ENCODE measurements around the gene SYT3.
"Not testable (repeated sequence)": the region's sequence is repeated elsewhere in the genome, so short reads cannot be mapped to it uniquely, and the experiment has no call there.

Gene SYT3

GRCh38 chr19:50602496-50602895 is 37.2 kb downstream of the SYT3 start:
- POLR2A ChIA-PET, result no interaction called here
- peaks cover 2 to 56% (median 6%) of the 10 kb centered on the region in 5 experiments for H3K27me3 ChIP-seq (replicated peaks in 2 of 5; ENCODE audit: control insufficient read depth in 4 of 5, insufficient read depth in 5 of 5, low read length in 4 of 5)
- CTCF ChIA-PET, result no interaction called here
- no peak overlapping the region for H3K27ac ChIP-seq (ENCODE audit: insufficient read depth in 1 of 2, low read depth in 1 of 2, low read length in 2 of 2, poor library complexity in 1 of 2, severe bottlenecking in 2 of 2)
- DNase-seq, result no peak
- H3K4me1 ChIP-seq (ENCODE audit: control extremely low read depth in 1 of 4, control insufficient read depth in 4 of 4, insufficient read depth in 4 of 4, low read length in 3 of 4), result peaks cover 0 to 5% (median under 1%) of the 10 kb centered on the region in 4 experiments
- H3K9me3 ChIP-seq (ENCODE audit: control extremely low read depth in 1 of 5, control insufficient read depth in 4 of 5, insufficient read depth in 2 of 5, low read depth in 1 of 5, low read length in 4 of 5), result peaks cover 0 to 10% (median 0%) of the 10 kb centered on the region in 5 experiments
- H3K36me3 ChIP-seq (ENCODE audit: control insufficient read depth in 4 of 4, insufficient read depth in 4 of 4, low read length in 3 of 4), result no peaks in the 10 kb centered on the region
- 93% methylated on average over 5 of the region's 6 CpGs for WGBS (ENCODE audit: insufficient coverage)
- no peak overlapping the region for H3K4me3 ChIP-seq (ENCODE audit: control insufficient read depth in 1 of 7, extremely low read depth in 1 of 7, insufficient read depth in 4 of 7, low read depth in 2 of 7, low read length in 6 of 7)

DNA sequence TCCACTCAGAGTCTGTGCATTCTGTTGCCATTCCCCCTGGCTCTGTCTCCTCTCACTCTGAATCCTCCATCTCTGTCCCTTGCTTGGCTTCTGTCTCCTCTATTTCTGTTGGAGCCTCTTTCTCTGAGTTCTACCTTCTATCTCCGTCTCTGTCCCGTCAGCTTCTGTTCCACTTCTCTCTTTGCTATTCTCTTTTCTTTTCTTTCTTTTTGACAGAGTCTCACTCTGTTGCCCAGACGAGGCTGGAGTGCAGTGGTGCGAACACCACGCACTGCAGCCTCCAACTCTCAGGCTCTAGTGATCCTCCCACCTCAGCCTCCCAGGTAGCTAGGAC is 37.6 kb downstream of the SYT3 start:
- Histone ChIP-seq H3K27me3 (replicated peaks in 2 of 5; ENCODE audit: control insufficient read depth in 4 of 5, insufficient read depth in 5 of 5, low read length in 4 of 5) (peaks cover 0 to 51% (median 6%) of the 10 kb centered on the region in 5 experiments), H3K9me3 (ENCODE audit: control extremely low read depth in 1 of 5, control insufficient read depth in 4 of 5, insufficient read depth in 2 of 5, low read depth in 1 of 5, low read length in 4 of 5) (peaks cover 0 to 5% (median 0%) of the 10 kb centered on the region in 5 experiments), H3K4me1 (ENCODE audit: control extremely low read depth in 1 of 4, control insufficient read depth in 4 of 4, insufficient read depth in 4 of 4, low read length in 3 of 4) (peaks cover 0 to 2% (median 0%) of the 10 kb centered on the region in 4 experiments), H3K4me3 (ENCODE audit: control insufficient read depth in 1 of 7, extremely low read depth in 1 of 7, insufficient read depth in 4 of 7, low read depth in 2 of 7, low read length in 6 of 7) (no peak overlapping the region), H3K36me3 (ENCODE audit: control insufficient read depth in 4 of 4, insufficient read depth in 4 of 4, low read length in 3 of 4) (no peaks in the 10 kb centered on the region), H3K27ac (ENCODE audit: insufficient read depth in 1 of 2, low read depth in 1 of 2, low read length in 2 of 2, poor library complexity in 1 of 2, severe bottlenecking in 2 of 2) (no peak overlapping the region)
- WGBS (ENCODE audit: insufficient coverage), result 96% methylated on average over 5 of the region's 5 CpGs
- no peak for DNase-seq
- CTCF ChIA-PET, result no interaction called here
- POLR2A ChIA-PET, result no interaction called here

- peak; percentile 13 to 41 (median 34) for DNase-seq
- Histone ChIP-seq H3K27ac (ENCODE audit: insufficient read depth in 1 of 2, low read depth in 1 of 2, low read length in 2 of 2, poor library complexity in 1 of 2, severe bottlenecking in 2 of 2) (no peak overlapping the region), H3K36me3 (ENCODE audit: control insufficient read depth in 4 of 4, insufficient read depth in 4 of 4, low read length in 3 of 4) (no peaks in the 10 kb centered on the region), H3K4me3 (ENCODE audit: control insufficient read depth in 1 of 7, extremely low read depth in 1 of 7, insufficient read depth in 4 of 7, low read depth in 2 of 7, low read length in 6 of 7) (no peak overlapping the region), H3K27me3 (replicated peaks in 2 of 5; ENCODE audit: control insufficient read depth in 4 of 5, insufficient read depth in 5 of 5, low read length in 4 of 5) (peaks cover 0 to 46% (median 6%) of the 10 kb centered on the region in 5 experiments), H3K9me3 (ENCODE audit: control extremely low read depth in 1 of 5, control insufficient read depth in 4 of 5, insufficient read depth in 2 of 5, low read depth in 1 of 5, low read length in 4 of 5) (peaks cover 0 to 3% (median 0%) of the 10 kb centered on the region in 5 experiments), H3K4me1 (ENCODE audit: control extremely low read depth in 1 of 4, control insufficient read depth in 4 of 4, insufficient read depth in 4 of 4, low read length in 3 of 4) (peaks cover 0 to 2% (median 0%) of the 10 kb centered on the region in 4 experiments)
- ChIA-PET POLR2A (no interaction called here), CTCF (no interaction called here)
- 74% methylated on average over 11 of the region's 11 CpGs for WGBS (ENCODE audit: insufficient coverage)
These were observed 38.1 kb downstream of the SYT3 start for GRCh38 chr19:50601407-50602088.

- no CpG with 5 or more reads among the region's 9 CpGs for WGBS (ENCODE audit: insufficient coverage)
- peaks cover 0 to 42% (median 6%) of the 10 kb centered on the region in 5 experiments for H3K27me3 ChIP-seq (replicated peaks in 2 of 5; ENCODE audit: control insufficient read depth in 4 of 5, insufficient read depth in 5 of 5, low read length in 4 of 5)
- no peaks in the 10 kb centered on the region for H3K36me3 ChIP-seq (ENCODE audit: control insufficient read depth in 4 of 4, insufficient read depth in 4 of 4, low read length in 3 of 4)
- H3K9me3 ChIP-seq (ENCODE audit: control extremely low read depth in 1 of 5, control insufficient read depth in 4 of 5, insufficient read depth in 2 of 5, low read depth in 1 of 5, low read length in 4 of 5), result no peaks in the 10 kb centered on the region
- ChIA-PET POLR2A (interaction anchor here (0.6 kb wide), 1 partner anchor 20 kb away, joined by 5 read pairs; no protein-coding TSS in a partner anchor), CTCF (no interaction called here)
- no peak overlapping the region for H3K4me3 ChIP-seq (ENCODE audit: control insufficient read depth in 1 of 7, extremely low read depth in 1 of 7, insufficient read depth in 4 of 7, low read depth in 2 of 7, low read length in 6 of 7)
- H3K27ac ChIP-seq (ENCODE audit: insufficient read depth in 1 of 2, low read depth in 1 of 2, low read length in 2 of 2, poor library complexity in 1 of 2, severe bottlenecking in 2 of 2), result no peak overlapping the region
- DNase-seq, result no peak
- no peaks in the 10 kb centered on the region for H3K4me1 ChIP-seq (ENCODE audit: control extremely low read depth in 1 of 4, control insufficient read depth in 4 of 4, insufficient read depth in 4 of 4, low read length in 3 of 4)
These were observed 40.3 kb downstream of the SYT3 start for GRCh38 chr19:50599427-50599826.

DNA sequence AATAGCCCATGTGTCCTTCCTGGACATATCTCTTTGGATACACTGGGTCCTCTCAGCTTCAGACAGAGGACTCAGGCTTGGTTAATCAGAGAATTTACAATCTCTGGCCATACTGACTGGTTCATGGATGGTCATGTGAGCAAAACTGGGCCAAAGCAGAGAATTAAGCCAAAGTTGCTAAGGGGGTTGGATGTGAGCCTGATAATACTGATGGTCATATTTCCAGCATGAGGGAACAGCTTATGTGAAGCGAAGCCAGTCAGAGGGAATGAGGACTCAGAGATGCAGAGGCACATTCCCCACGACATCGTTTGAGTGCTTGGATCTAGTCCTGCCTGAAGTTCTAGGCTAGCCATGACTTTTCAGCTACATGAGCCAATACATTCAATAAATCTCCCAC is 49.5 kb downstream of the SYT3 start:
- ChIA-PET POLR2A (no interaction called here), CTCF (no interaction called here)
- DNase-seq, result no peak
- Histone ChIP-seq H3K4me1 (ENCODE audit: control extremely low read depth in 1 of 4, control insufficient read depth in 4 of 4, insufficient read depth in 4 of 4, low read length in 3 of 4) (no peaks in the 10 kb centered on the region), H3K27me3 (replicated peaks in 2 of 5; ENCODE audit: control insufficient read depth in 4 of 5, insufficient read depth in 5 of 5, low read length in 4 of 5) (peaks cover 0 to 22% (median 4%) of the 10 kb centered on the region in 5 experiments), H3K36me3 (ENCODE audit: control insufficient read depth in 4 of 4, insufficient read depth in 4 of 4, low read length in 3 of 4) (no peaks in the 10 kb centered on the region), H3K4me3 (ENCODE audit: control insufficient read depth in 1 of 7, extremely low read depth in 1 of 7, insufficient read depth in 4 of 7, low read depth in 2 of 7, low read length in 6 of 7) (no peak overlapping the region), H3K9me3 (ENCODE audit: control extremely low read depth in 1 of 5, control insufficient read depth in 4 of 5, insufficient read depth in 2 of 5, low read depth in 1 of 5, low read length in 4 of 5) (peaks cover 0 to 4% (median 0%) of the 10 kb centered on the region in 5 experiments), H3K27ac (ENCODE audit: insufficient read depth in 1 of 2, low read depth in 1 of 2, low read length in 2 of 2, poor library complexity in 1 of 2, severe bottlenecking in 2 of 2) (no peak overlapping the region)
- WGBS (ENCODE audit: insufficient coverage), result 93% methylated on average over 3 of the region's 3 CpGs

- CTCF ChIA-PET, result interaction anchor here (0.6 kb wide), 1 partner anchor 59 kb away, joined by 3 read pairs; no protein-coding TSS in a partner anchor
- DNase-seq, POLR2A ChIA-PET: not testable (repeated sequence)
These were observed 57.7 kb downstream of the SYT3 start for GRCh38 chr19:50581795-50582660.

More at GRCh38 chr19:50581795-50582660, 57.7 kb downstream of the SYT3 start:
- H3K27ac ChIP-seq (ENCODE audit: insufficient read depth in 1 of 2, low read depth in 1 of 2, low read length in 2 of 2, poor library complexity in 1 of 2, severe bottlenecking in 2 of 2); H3K4me1 ChIP-seq (ENCODE audit: control extremely low read depth in 1 of 4, control insufficient read depth in 4 of 4, insufficient read depth in 4 of 4, low read length in 3 of 4); H3K9me3 ChIP-seq (ENCODE audit: control extremely low read depth in 1 of 5, control insufficient read depth in 4 of 5, insufficient read depth in 2 of 5, low read depth in 1 of 5, low read length in 4 of 5); H3K4me3 ChIP-seq (ENCODE audit: control insufficient read depth in 1 of 7, extremely low read depth in 1 of 7, insufficient read depth in 4 of 7, low read depth in 2 of 7, low read length in 6 of 7); H3K36me3 ChIP-seq (ENCODE audit: control insufficient read depth in 4 of 4, insufficient read depth in 4 of 4, low read length in 3 of 4): not testable (repeated sequence)
- H3K27me3 ChIP-seq (replicated peaks in 2 of 5; ENCODE audit: control insufficient read depth in 4 of 5, insufficient read depth in 5 of 5, low read length in 4 of 5), result peaks cover 0 to 16% (median 5%) of the 10 kb centered on the region in 5 experiments
- WGBS (ENCODE audit: insufficient coverage), result 92% methylated on average over 10 of the region's 24 CpGs

All from common myeloid progenitor, CD34-positive (primary cell).